ENCODE data around the gene EPAS1.

- no peak for TF ChIP-seq SMC3 (IDR thresholded peaks at IDR 0.05)
- no peak for TF ChIP-seq RCOR1 (IDR thresholded peaks at IDR 0.05; ENCODE audit: low read depth, low read length)
- TF ChIP-seq RFX5 (IDR thresholded peaks at IDR 0.05), result no peak
- no peak for TF ChIP-seq ESRRA (IDR thresholded peaks at IDR 0.05; ENCODE audit: borderline replicate concordance, low read length)
- TF ChIP-seq CEBPB (IDR thresholded peaks at IDR 0.05), result no peak
- no peak for TF ChIP-seq CTCF (IDR thresholded peaks at IDR 0.05)
- no peak for TF ChIP-seq POLR2A (IDR thresholded peaks at IDR 0.05; ENCODE audit: low read length)
- no peak for TF ChIP-seq HMGXB4 (CRISPR knock-in tag; IDR thresholded peaks at IDR 0.05; ENCODE audit: borderline replicate concordance)
- no peak for TF ChIP-seq EHMT2 (IDR thresholded peaks at IDR 0.05; ENCODE audit: low read depth)
These were observed 92.3 kb downstream of the EPAS1 start for GRCh38 chr2:46389417-46389916.
